Central memory CD8-positive, alpha-beta T cell (primary cell): ENCODE results near the gene KLF8.

ENCODE experiments used
- ATAC-seq: fragments of 150-1000 bp; cut with Tn5 transposase; replicated peaks from 2 replicates; pipeline ENCODE4 v1.10.0; 2022; ENCODE audit warnings: mild to moderate bottlenecking, moderate FRiP score, moderate number of reproducible peaks; ENCODE audit not compliant: poor library complexity, severe bottlenecking; ENCODE audit errors: extremely low read depth
- DNase-seq, 2 donors: peaks; one replicate each; pipeline ENCODE4 v3.0.0; 2021; ENCODE audit warnings: low spot score in 2 of 2
- H3K27ac Mint-ChIP-seq: one replicate; pipeline ENCODE4 v1.8.0; 2022; ENCODE audit warnings: low read depth, mild to moderate bottlenecking, moderate library complexity, mixed read lengths
- H3K27me3 Mint-ChIP-seq: one replicate; pipeline ENCODE4 v1.8.0; 2022; ENCODE audit warnings: mixed read lengths
- H3K36me3 Mint-ChIP-seq: one replicate; pipeline ENCODE4 v1.8.0; 2022; ENCODE audit warnings: mild to moderate bottlenecking, moderate library complexity, mixed read lengths; ENCODE audit not compliant: insufficient read depth
- H3K4me1 Mint-ChIP-seq: one replicate; pipeline ENCODE4 v1.8.0; 2022; ENCODE audit warnings: mixed read lengths
- H3K4me3 Mint-ChIP-seq: one replicate; pipeline ENCODE4 v1.8.0; 2022; ENCODE audit warnings: mild to moderate bottlenecking, moderate library complexity, mixed read lengths
- H3K9me3 Mint-ChIP-seq: one replicate; pipeline ENCODE4 v1.8.0; 2022; ENCODE audit warnings: mixed read lengths

The KLF8 gene

GRCh38 chrX:56253832-56254703, 21.9 kb downstream of the KLF8 start:
- Mint-ChIP-seq H3K4me1 (no peaks in the 10 kb centered on the region), H3K36me3 (no peaks in the 10 kb centered on the region), H3K27ac (no peak overlapping the region), H3K9me3 (no peaks in the 10 kb centered on the region), H3K27me3 (peaks cover 4% of the 10 kb centered on the region), H3K4me3 (no peak overlapping the region)
- DNase-seq (no peak), ATAC-seq (no peak)

- no peak for ATAC-seq
- no peak for DNase-seq
Observed at GRCh38 chrX:56268888-56269287, 36.7 kb downstream of the KLF8 start.

GRCh38 chrX:56278692-56279091, 46.5 kb downstream of the KLF8 start:
- H3K27ac Mint-ChIP-seq, result no peak overlapping the region
- no peaks in the 10 kb centered on the region for H3K36me3 Mint-ChIP-seq
- DNase-seq (no peak), ATAC-seq (no peak)
- H3K9me3 Mint-ChIP-seq, result no peaks in the 10 kb centered on the region
- H3K4me3 Mint-ChIP-seq, result no peak overlapping the region
- peaks cover 6% of the 10 kb centered on the region for H3K4me1 Mint-ChIP-seq
- H3K27me3 Mint-ChIP-seq, result no peaks in the 10 kb centered on the region

More at GRCh38 chrX:56268888-56269287, 36.7 kb downstream of the KLF8 start:
- Mint-ChIP-seq H3K4me1 (no peaks in the 10 kb centered on the region), H3K9me3 (no peaks in the 10 kb centered on the region), H3K36me3 (no peaks in the 10 kb centered on the region), H3K4me3 (no peak overlapping the region), H3K27ac (no peak overlapping the region), H3K27me3 (no peaks in the 10 kb centered on the region)

GRCh38 chrX:56279863-56280262, 47.7 kb downstream of the KLF8 start:
- ATAC-seq (no peak), DNase-seq (no peak)
- no peaks in the 10 kb centered on the region for H3K27me3 Mint-ChIP-seq
- peaks cover 6% of the 10 kb centered on the region for H3K4me1 Mint-ChIP-seq
- no peaks in the 10 kb centered on the region for H3K9me3 Mint-ChIP-seq
- no peak overlapping the region for H3K27ac Mint-ChIP-seq
- H3K36me3 Mint-ChIP-seq, result no peaks in the 10 kb centered on the region
- no peak overlapping the region for H3K4me3 Mint-ChIP-seq

- peaks cover 6% of the 10 kb centered on the region for H3K4me1 Mint-ChIP-seq
Observed at GRCh38 chrX:56281789-56282188, 49.6 kb downstream of the KLF8 start.

GRCh38 chrX:56284269-56284668, 52.1 kb downstream of the KLF8 start:
- no peak overlapping the region for H3K27ac Mint-ChIP-seq
- DNase-seq, result no peak
- H3K27me3 Mint-ChIP-seq, result no peaks in the 10 kb centered on the region
- H3K4me1 Mint-ChIP-seq, result peaks cover 6% of the 10 kb centered on the region
- no peaks in the 10 kb centered on the region for H3K36me3 Mint-ChIP-seq
- no peak overlapping the region for H3K4me3 Mint-ChIP-seq
- H3K9me3 Mint-ChIP-seq, result no peaks in the 10 kb centered on the region
- no peak for ATAC-seq

More at GRCh38 chrX:56281789-56282188, 49.6 kb downstream of the KLF8 start:
- H3K4me3 Mint-ChIP-seq, result no peak overlapping the region
- H3K27ac Mint-ChIP-seq, result no peak overlapping the region
- no peak for DNase-seq
- no peaks in the 10 kb centered on the region for H3K27me3 Mint-ChIP-seq
- no peaks in the 10 kb centered on the region for H3K9me3 Mint-ChIP-seq
- no peaks in the 10 kb centered on the region for H3K36me3 Mint-ChIP-seq
- no peak for ATAC-seq

- Mint-ChIP-seq H3K9me3 (no peaks in the 10 kb centered on the region), H3K27ac (no peak overlapping the region), H3K4me1 (no peaks in the 10 kb centered on the region), H3K27me3 (peaks cover 8% of the 10 kb centered on the region), H3K36me3 (no peaks in the 10 kb centered on the region), H3K4me3 (no peak overlapping the region)
- ATAC-seq (no peak), DNase-seq (no peak)
Observed at GRCh38 chrX:56288608-56289007, 56.5 kb downstream of the KLF8 start.

- H3K27ac Mint-ChIP-seq, result no peak overlapping the region
- no peaks in the 10 kb centered on the region for H3K9me3 Mint-ChIP-seq
- DNase-seq (no peak), ATAC-seq (no peak)
- no peak overlapping the region for H3K4me3 Mint-ChIP-seq
- no peaks in the 10 kb centered on the region for H3K4me1 Mint-ChIP-seq
- peaks cover 8% of the 10 kb centered on the region for H3K27me3 Mint-ChIP-seq
- no peaks in the 10 kb centered on the region for H3K36me3 Mint-ChIP-seq
Observed at GRCh38 chrX:56289449-56289848, 57.3 kb downstream of the KLF8 start.

- H3K27me3 Mint-ChIP-seq, result no peaks in the 10 kb centered on the region
- H3K9me3 Mint-ChIP-seq, result no peaks in the 10 kb centered on the region
- no peaks in the 10 kb centered on the region for H3K4me1 Mint-ChIP-seq
- ATAC-seq, result no peak
- H3K27ac Mint-ChIP-seq, result no peak overlapping the region
- H3K4me3 Mint-ChIP-seq, result no peak overlapping the region
- no peak for DNase-seq
- no peaks in the 10 kb centered on the region for H3K36me3 Mint-ChIP-seq
Observed at GRCh38 chrX:56308726-56309125, 76.6 kb downstream of the KLF8 start.

- ATAC-seq, result no peak
- H3K36me3 Mint-ChIP-seq, result no peaks in the 10 kb centered on the region
- H3K27me3 Mint-ChIP-seq, result no peaks in the 10 kb centered on the region
- H3K4me1 Mint-ChIP-seq, result no peaks in the 10 kb centered on the region
- H3K27ac Mint-ChIP-seq, result no peak overlapping the region
- H3K9me3 Mint-ChIP-seq, result no peaks in the 10 kb centered on the region
- no peak for DNase-seq
- no peak overlapping the region for H3K4me3 Mint-ChIP-seq
Observed at GRCh38 chrX:56309881-56310280, 77.7 kb downstream of the KLF8 start.

- DNase-seq (no peak), ATAC-seq (no peak)
- no peaks in the 10 kb centered on the region for H3K36me3 Mint-ChIP-seq
- no peaks in the 10 kb centered on the region for H3K4me1 Mint-ChIP-seq
- no peaks in the 10 kb centered on the region for H3K9me3 Mint-ChIP-seq
- no peak overlapping the region for H3K27ac Mint-ChIP-seq
- no peaks in the 10 kb centered on the region for H3K27me3 Mint-ChIP-seq
- no peak overlapping the region for H3K4me3 Mint-ChIP-seq
Observed at GRCh38 chrX:56310581-56310980, 78.4 kb downstream of the KLF8 start.

- Mint-ChIP-seq H3K4me3 (no peak overlapping the region), H3K27ac (no peak overlapping the region), H3K36me3 (no peaks in the 10 kb centered on the region), H3K9me3 (no peaks in the 10 kb centered on the region), H3K27me3 (no peaks in the 10 kb centered on the region), H3K4me1 (no peaks in the 10 kb centered on the region)
- DNase-seq, result no peak
- ATAC-seq, result no peak
Observed at GRCh38 chrX:56313308-56313707, 81.2 kb downstream of the KLF8 start.

GRCh38 chrX:56314334-56314733, 82.2 kb downstream of the KLF8 start:
- Mint-ChIP-seq H3K27ac (no peak overlapping the region), H3K27me3 (no peaks in the 10 kb centered on the region), H3K4me1 (no peaks in the 10 kb centered on the region), H3K9me3 (no peaks in the 10 kb centered on the region), H3K36me3 (no peaks in the 10 kb centered on the region), H3K4me3 (no peak overlapping the region)
- ATAC-seq (no peak), DNase-seq (no peak)
